ENCODE data around the gene HOXB6. TPM values are rescaled to one million over a fixed set of nuclear protein-coding genes. Genes with fewer than 3 reads are reported as not detected.
A peak's percentile ranks its signal among the peaks of the same experiment; 100 is the strongest.

Gene HOXB6
- total RNA-seq, 1 donor from 2014 or later, result 0.28 TPM

DNA sequence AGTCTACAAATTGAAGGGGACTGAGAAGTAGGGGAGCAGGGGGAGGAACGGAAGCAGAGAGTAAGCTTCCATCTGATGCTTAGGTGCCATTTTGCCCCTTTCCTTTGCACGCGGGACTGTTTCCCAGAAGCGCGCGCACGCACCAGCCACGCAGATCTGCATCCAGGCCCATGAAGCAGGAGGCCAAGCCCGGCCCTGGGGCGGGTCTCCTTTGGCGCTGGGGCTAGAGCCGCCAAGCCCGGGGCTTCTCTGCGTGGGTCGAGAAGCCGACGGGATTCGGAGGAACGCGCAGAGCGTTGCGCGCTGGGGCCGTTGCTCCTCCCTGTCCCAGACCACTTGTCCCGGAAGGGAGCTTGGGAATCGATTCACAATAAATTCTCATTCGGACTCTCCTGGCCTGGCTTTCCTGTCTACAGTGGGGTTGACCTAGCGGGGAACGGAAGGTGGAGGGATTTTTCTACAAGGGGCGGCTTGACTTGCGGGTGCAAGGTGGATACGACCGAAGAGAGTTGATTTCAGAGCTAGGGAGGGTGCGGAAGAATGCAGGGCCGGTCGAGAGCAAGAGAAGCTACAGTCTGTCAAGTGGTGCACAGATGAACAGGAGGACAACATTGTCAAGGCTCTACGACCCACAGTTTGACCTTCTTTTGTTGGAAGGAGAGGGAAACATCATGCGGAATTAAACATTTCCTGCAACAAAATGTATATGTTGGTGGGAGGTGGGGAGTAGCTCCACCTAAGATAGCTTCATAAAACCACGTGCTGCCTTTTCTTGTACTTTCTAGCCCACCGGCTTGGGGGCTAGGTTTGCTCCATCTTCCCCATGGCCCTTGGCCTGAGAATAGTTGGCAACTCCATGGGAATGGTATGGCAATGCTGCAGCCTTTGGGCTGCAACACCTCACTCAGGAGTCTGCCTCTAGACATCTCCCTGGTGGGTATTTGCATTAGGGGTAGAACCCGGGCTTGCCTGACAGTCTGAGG, 16.9 kb upstream of the HOXB6 start:
- ATAC-seq, result no peak

DNA sequence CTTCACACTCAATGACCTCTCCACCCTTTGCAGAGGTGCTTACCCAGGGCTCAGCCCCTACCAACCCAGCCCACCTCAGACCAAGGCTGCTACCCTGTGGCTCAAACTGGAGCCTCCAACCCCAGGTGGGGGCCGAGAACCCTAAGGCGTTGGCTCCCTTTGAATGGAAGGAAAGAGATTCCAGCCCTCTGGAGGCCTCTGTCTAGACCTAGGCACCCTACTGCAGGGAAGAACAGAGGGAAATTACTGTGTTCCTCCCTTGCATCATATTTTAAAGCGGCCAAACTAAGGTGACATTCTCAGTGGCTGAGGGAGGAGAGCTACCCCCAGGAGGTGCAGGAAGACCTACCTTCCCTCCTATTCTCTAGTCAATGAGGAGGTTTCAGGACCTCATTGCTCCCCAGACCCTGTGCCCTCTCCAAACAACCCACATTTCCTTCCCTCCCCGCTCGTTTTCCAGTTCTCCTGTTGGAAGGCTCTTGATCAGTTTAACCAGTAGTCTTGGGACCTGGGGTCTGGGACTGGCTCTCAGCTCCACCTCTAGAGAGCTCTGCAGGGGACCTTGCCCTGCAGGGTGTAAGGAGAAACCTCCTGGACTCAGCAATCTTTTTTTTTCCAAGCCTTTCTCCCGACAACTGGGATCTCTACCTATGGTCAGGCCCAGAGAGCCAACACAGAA, 15.8 kb upstream of the HOXB6 start:
- ATAC-seq, result no peak

DNA sequence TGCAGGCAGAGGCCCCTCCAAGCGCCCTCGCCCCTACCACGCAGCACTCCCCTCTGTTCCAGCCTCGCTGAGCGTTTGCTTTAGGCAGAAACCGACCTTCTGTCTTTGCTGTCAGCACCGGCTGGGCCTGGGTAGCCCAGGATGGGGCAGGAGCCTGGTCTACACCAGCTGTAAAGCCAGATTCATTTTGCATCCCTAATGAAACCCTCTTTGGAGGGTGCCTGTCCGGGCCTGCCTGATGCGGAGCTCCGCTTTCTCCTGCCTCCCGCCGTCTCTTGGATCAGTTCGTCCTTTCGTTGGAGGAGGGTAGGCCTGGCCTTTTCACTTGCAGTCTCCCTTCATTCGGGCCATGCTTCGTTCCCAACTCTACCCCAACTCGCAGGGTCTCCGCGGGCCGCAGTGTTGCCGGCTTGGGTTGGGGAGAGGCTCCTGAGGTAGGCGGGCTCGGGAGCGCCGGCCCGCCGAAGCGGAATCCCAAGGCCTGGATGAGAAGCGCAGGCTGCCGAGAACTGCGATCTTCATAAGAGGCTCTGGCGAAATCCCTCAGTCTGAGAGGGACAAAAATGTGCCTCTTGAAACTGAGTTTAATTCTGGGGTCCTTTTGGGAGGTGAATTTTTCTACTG, 15.2 kb upstream of the HOXB6 start:
- ATAC-seq, result no peak

DNA sequence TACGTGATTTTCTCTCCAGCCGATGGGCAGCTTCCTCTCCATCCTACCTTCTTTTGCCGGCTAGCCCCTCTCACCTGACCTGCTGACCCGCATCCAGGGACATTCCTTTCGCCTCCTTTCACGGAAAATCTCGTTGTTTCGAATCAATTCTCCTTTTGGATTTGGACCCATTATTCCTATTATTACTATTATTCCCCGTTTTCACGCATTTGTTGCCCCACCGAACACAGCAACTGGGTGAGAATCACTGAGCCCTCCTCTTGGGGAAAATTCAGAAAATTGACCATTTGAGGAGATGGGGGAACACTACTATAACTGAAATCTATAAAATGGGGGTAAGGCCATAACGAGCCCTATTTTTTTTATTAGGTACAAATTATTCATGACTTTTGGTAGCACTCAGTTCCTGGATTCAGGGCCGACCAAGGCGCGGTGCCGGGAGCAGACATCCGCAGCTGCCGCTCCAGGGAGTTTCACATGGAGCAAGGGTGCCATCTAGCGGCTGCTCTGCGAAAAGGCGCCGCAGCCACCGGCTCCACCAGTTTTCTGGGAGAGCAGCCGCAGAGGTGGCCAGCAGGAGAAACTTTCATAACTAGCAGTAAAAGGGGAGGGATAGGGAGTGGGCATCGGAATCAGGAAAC, 13.6 kb upstream of the HOXB6 start:
- ATAC-seq, result peak; percentile 85

DNA sequence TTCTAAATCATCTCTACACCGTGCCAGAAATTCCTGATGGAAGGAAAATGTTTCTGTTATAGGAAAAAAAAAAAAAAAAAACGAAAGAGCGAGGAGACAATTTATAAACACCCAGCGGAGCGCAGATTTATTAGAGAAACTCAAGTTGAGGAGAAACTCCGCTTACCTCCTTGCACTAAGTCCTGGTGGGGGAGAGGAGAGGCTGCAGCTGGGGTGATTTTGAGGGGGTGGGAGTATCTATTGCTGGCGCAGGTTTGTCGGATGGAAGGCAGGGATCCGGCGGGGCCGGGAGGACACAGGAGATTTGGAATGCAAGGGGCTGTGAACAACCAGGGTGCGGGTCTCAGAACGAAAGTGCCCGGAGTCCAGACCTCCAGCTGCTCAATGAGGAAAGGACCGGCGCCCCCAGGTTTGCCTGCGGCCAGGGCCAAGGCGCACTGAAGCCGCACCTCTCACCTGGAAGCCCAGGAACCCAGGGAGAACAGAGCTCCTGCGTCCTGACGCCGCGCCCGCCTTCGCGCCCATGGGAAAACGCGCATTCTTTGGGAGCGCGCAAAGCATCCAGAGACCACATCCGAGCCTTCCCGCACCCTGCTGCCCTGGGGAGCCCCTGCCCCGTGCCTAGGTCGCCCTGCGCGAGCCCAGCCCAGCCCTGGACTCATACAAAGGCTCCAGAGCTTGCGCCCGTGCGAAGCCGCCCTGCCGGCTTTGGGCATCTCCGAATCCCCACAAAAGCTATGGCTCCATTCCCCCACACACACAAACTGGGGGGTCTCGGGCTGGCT, 12.9 kb upstream of the HOXB6 start:
- peak; percentile 16 for ATAC-seq

DNA sequence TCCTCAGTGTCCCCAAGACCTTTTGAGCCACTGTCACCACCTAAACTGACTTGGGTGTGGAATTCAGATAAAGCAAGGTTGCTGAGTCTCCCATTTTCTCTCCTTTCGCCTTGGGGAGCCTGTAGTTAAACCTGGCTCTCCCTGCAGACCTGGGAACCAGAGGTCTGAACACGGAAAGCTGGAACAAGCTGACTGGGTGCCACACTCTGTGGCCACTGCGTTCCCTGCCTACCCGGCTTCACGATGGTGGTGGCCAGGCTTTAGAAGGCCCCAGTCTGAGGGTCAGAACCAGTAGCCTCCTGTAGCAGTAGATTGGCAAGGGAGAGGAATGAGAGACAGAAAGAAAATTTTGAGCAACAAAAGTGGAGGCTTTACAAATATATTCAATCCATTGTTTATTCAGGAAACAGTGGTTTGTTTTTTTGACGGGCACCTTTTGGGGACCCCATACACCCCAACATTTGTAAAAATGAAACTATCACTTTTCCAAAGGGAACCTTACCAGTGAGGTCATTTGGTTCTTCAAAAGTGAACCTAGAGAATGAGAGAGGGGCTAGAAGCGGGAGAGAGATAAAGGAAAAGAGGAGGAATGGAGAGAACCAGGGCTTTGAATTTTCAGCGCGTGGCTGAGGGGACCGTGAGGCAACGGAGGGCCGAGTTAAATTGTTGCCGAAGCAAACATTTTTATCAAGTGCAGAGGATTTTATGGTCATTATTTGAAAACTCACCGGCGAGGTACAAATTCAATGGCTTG, 12.1 kb upstream of the HOXB6 start:
- no peak for ATAC-seq

DNA sequence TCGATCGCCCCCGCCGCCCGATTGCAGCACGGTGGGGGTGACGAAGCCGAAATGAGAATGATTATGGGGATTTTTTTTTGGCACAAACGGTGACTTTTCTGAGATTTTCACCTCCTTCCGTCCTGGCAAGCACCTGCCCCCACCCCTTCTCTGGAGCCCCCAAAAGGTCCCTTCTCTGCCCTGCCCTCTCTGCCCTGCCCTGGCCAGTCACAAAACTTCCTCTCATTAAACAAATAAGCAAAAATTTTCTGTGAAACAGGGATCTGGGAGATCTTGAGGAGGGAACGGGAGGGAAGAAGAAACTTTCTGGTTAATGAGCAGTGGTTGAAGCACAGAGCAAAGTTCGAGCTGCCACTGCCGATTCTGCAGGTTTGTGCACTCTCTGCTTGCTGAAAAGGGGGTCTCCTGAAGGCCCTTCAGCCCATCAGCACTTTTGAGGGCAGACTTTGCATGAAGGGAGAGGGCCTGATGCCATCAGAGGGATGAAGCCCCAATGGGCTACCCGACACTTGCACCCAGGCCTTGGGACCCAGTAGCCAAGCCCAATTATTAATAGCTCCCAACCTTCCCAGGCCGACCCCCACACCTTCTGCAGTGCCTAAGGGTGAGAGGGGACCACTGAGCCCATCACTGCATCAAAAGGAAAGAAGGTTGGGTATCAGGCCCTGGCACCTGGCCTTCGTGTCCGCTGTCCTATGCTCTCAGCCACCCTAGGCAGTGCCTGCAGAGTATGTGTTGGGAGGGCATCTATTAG, 11.4 kb upstream of the HOXB6 start:
- ATAC-seq, result no peak

DNA sequence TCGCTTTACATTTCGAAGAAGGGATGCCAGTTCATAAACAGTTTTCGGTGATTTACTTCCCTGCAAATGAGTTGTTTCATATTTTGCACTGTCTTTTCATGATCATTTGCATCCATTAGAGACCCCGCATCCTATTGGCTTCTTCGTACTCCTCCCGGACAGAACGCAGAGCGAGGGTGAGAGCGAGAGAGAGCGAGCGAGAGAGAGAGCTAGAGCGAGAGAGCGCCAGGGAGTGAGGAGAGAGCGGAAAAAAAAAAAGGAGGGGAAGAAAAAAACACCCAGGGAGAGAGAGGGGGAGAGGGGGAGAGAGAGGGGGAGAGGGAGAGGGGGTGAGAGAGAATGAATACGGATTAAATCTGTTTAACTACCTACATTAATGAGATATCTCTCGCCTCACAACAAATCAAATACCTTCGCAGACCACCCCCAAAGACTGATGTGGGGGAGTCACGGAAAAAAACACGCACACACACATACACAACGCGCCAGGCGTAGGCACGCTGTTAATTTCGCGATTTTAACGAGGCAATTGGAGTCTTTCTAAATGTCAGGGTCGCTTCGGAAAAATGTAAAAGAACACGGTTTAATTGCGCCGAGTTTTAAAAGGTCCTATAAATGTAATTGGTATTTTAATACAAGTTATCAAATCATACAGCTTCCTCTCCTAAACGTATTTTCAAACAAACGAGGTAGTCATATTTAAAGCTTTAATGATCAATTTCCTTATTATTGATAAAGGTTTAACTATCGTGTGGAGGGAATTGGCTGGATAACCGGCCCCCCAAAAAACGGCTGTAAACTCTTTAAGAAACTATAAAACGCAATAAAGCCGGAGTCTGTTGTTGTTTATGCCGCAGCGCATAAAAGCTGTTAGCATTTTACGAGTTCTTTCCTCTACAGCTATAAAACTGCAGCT, 10.5 kb upstream of the HOXB6 start, which contains the start of gene HOXB8:
Gene HOXB8, minus strand, starts transcription at position 246 of the 916 bp plus-strand sequence. CDS start 588 bp downstream, outside the sequence.
- ATAC-seq, result no peak

DNA sequence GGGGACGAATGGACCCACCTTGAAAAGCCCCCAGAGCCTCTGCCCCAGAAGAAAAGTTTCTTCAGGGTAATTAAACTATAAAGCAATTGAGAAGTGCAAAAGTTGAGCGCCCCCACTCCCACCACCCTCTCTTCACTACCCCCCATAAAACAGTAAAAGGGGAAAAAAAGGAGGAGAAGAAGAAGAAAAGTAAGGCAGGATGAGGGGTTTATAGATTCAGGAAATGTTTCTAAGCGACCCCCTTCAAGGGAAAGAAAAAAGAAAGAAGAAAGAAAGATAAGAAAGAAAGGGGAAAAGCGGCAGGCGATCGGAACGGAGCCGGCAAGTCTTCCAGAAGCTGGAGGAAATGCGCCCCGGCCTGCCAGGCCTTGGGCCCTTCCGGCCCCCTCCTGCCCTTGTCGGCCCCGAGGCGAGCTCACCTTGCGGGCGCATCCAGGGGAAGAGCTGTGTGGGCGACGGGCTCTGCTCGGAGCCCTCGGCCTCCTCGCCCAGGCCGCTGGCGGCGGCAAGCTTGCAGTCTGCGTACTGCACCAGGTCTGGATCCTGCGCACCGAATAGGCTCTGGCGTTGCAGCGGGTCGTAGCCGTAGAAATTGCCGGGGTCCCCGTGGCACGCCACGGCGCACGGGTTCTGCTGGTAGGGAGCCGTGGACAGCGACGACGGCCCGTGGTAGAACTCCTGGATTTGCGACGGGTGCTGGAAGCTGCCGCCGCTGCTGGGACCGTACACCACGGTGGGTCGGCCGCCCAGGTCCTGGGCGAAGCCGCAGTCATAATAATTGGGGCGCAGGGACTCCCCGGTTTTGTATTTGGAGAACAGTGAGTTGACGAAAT, 9.3 kb upstream of the HOXB6 start:
- no peak for ATAC-seq

DNA sequence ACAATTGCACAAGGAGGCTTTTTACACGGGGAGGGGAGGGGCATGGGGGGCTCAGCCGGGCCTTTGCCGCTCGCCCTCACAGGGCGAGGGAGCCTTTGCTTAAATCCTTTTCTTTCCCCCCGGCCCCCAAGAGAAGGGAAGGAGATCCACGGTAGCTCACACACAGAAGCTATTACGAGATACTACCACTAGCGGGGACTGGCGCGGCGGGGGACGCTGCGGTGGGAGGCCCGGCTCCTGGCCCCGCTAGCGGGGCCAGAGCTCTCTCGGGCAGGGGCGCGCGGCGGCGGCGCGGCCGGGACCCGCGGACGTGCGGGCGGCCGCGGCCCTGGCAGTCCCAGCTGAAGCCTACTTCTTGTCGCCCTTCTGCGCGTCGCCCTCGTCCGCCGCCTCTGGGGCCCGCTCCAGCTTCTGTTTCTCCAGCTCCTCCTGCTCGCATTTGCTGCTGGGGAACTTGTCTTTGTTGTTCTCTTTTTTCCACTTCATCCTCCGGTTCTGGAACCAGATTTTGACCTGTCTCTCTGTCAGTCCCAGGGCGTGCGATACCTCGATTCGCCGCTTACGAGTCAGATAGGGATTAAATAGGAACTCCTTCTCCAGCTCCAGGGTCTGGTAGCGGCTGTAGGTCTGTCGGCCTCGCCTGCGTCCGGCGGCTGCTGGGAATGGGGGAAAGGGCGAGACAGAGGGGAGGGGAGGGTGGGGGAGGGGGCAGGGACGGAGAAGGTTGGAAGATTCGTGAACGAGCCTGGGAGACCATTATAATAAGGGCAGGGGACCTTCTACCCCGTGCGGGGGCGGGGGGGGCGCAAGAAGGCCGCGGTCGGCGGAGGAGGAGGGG, 8.3 kb upstream of the HOXB6 start:
- no peak for ATAC-seq

DNA sequence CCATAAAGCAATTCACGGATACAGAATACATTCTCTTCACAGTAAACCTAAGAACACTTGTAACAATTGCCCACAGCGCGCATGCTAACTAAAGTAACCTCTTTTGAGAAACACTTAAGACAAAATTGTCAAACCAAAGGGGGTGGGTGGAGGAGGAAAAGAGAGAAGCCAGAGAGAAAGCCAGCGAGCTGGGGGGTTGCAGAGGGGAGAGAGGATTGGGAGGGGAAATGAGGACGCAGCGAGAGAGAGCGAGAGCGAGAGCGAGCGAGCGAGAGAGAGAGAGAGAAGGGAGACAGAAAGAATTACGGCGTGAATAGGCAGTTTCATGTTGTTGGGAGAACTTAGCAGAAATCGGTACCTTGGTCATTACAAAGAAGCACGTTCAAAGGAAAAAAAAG, 7.7 kb upstream of the HOXB6 start:
- ATAC-seq, result no peak

DNA sequence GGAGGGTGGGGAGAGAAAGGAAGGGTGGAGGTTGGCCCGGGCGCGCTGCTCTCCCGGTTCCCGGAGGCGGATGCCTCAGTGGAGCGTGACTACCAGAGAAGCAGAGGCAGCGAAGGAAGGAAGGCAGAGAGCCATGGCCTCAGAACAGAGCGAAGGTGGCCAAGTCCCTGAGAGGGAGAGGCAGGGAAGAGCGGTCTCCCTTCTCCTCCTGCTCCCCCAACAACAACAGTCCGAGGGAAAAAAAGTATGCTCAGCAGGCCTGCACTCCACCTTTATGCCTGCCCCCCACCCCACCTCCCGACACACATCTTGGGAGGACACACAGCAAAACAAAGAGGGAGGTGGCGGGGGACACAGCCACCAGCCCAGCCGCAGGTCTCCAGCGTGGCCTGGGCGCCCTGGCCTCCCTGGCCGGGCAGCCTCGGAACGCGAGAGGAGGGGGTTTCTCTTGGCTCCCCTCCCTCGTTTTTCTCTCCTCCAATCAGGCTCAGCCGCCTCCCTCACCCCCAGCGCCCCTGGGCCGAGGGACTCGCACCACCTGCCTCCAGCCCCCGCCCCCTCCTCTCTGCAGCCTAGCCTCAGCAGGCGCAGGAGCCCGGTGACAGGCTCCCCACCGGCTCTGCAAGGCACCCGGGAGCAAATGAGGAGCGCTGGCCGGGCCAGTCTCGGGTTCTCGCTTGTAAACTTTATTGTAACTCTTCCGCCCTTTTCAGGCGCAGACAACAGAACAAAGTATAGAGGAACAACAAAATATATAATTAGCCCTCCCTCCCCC, 7.1 kb upstream of the HOXB6 start:
- no peak for ATAC-seq

DNA sequence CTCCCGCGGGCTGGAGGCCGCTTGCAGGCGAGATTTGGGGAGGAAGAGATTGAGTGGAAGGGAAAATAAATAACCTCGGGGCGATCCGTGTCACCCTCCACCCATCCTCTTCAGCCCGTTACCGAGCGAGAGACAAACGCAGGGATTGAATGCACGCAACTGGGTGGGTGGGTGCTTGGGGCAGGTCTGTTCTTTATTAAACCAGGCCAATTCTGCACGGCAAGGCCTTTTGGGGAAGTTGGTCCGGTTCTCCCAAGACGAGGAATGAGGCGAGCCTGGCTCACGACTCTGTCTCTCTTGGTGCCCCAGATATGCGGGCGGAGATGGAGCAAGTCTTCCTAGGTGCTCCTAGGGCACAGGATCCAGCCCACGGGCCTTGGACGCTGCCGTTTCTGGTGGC, 6.4 kb upstream of the HOXB6 start:
- no peak for ATAC-seq

DNA sequence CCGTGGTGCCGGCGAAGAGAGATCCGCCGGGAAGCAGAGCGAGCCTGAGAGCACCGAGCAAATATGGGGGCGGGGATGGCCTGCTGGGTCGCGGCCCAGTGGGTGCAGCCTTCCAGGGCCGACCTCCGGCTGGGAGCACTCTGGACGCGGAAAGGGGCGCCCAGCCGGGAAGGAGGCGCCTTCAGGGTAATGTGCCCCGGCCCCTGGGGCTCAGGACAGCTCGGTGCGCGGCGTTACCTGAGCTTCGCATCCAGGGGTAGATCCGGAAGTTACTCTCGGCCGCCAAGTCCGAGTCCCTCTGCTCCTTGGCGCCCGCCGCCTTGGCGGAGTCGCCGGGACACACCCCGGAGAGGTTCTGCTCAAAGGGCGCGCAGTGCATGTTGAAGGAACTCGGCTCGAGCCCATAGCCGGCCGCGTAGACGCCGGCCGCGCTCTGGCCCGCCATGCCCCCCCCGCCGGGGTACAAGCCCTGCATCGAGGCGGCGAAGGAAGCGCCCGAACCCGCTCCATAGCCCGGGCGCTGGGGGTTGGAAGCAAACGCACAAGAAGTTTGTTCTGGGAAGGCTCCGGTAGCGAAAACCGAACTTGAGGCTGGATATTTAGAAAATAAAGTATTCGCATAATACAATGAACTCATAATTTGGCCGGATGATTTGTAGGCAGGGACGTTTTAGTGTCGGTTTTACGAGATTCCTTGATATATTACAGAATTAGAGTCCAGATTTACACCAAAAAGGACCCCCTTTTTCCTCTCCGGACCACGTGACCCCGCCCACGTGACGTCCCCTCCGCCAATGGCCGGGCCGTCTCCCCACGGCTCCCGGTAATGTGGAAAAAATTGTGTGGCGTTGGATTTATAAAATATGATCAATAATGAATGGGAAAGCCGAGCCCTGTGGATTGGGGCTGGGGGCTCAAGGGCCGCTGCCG, 5.8 kb upstream of the HOXB6 start, which contains the start of gene HOXB7:
Gene HOXB7, minus strand, starts transcription at position 736 of the 930 bp plus-strand sequence. Its CDS starts 99 bp downstream, at position 637.
- peak; percentile 28 for ATAC-seq

DNA sequence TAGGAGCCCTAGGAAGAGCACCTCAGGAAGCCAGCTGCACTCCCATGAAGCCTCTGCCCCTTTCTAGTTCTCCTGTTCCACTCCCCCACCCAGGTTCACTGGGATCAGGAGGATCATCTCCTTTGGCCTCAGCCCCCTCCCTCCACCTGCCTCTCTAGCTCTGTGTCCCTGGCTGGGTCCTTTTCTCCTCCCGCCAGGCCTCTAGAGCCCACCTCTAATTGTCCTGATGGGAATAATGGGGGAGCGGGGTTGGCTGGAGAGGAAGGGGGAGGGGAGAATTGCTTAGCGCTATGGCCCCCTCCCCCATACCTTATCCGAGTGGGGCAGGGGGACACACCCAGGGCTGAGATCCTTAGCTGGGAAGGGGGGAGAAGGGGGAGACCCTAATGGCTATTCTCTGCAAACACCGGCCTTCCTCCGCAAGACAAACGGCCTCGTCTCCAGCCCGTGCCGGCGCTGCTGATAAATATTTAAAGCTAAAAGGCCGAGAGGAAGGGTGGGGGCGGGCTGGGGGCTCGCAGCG, 5.0 kb upstream of the HOXB6 start:
- no peak for ATAC-seq
